ENCODE results near the gene TLE2.

The TLE2 gene

DNA sequence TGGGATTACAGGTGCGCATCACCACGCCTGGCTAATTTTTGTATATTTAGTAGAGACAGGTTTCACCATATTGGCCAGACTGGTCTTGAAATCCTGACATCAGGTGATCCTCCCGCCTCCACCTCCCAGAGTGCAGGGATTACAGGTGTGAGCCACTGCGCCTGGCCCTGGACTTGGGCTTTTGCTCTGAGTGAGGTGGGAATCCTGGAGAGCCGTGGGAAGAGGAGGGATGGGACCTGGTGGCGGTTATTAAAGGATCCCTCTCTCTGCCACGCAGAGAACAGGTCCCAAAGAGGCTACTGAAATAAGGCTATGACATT, 34.9 kb upstream of the TLE2 start:
- Histone ChIP-seq H3K9me3 (ENCODE audit: control insufficient read depth in 2 of 2, low read length in 2 of 2) (no peaks in the 10 kb centered on the region), H3K4me1 (ENCODE audit: control insufficient read depth in 2 of 2, insufficient read depth in 2 of 2, low read length in 2 of 2) (peaks cover 11 to 15% of the 10 kb centered on the region in 2 donors), H3K27ac (ENCODE audit: low read depth in 2 of 2, low read length in 2 of 2) (no peak overlapping the region), H3K4me3 (ENCODE audit: low read length in 2 of 2) (no peak overlapping the region), H3K36me3 (ENCODE audit: control insufficient read depth in 2 of 2, insufficient read depth in 2 of 2, low read length in 2 of 2) (peaks cover 7 to 8% of the 10 kb centered on the region in 2 donors), H3K9ac (ENCODE audit: low read depth in 1 of 2, low read length in 2 of 2) (no peak overlapping the region), H3K27me3 (ENCODE audit: control insufficient read depth in 2 of 2, insufficient read depth in 2 of 2, low read length in 2 of 2) (no peaks in the 10 kb centered on the region)

DNA sequence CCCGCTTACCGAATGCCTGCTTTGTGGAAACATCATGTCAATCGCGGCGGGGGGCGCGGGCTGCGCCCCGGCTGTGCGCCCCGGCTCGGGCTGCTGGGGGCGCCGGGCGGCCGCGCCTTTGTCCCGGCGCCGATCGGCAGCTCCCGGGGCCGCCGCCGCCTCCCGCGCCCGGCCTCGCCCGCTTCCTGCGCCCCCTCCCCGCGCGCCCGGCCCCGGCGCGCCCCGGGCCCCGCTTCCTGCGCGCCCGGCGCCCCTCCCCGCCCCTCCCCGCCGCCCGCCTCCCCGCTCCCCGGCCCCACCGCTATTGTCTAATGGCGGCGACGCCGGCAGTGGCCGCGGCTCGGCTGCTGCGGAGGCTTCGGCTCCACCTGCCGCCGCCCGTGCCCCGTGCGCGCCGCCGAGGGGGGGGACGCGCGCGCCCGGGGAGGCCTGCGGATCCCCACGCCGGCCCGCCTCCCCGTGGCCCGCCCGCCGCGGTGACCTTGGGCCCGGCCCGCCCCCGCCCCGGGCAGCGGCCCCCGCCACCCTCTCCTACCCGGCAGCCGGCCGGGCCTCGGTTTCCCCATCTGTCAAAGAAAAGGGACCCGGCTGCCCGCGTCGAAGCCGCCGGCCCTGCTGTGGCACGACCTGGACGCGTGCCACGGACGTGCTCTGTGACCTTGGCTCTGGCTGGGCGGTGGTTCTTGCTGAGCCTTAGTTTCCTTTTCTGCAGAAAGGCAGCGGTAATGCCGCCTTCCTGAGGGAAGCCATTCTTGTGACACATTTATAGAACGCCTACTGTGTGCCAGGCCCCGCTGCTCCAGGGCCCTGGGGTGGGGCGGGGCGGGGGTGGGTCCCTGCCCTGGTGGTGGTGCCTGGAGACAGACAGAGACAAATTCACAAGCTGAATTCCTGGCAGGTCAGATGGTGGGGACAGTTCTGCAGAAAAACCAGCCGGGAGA, 33.4 kb upstream of the TLE2 start, which contains the start of gene TLE5:
Gene TLE5, minus strand, starts transcription at position 331 of the 941 bp plus-strand sequence. Its CDS starts 295 bp downstream, at position 36.
- H3K9ac ChIP-seq (ENCODE audit: low read depth in 1 of 2, low read length in 2 of 2): peak within 1 kb of the TSS; percentile 83 to 87

DNA sequence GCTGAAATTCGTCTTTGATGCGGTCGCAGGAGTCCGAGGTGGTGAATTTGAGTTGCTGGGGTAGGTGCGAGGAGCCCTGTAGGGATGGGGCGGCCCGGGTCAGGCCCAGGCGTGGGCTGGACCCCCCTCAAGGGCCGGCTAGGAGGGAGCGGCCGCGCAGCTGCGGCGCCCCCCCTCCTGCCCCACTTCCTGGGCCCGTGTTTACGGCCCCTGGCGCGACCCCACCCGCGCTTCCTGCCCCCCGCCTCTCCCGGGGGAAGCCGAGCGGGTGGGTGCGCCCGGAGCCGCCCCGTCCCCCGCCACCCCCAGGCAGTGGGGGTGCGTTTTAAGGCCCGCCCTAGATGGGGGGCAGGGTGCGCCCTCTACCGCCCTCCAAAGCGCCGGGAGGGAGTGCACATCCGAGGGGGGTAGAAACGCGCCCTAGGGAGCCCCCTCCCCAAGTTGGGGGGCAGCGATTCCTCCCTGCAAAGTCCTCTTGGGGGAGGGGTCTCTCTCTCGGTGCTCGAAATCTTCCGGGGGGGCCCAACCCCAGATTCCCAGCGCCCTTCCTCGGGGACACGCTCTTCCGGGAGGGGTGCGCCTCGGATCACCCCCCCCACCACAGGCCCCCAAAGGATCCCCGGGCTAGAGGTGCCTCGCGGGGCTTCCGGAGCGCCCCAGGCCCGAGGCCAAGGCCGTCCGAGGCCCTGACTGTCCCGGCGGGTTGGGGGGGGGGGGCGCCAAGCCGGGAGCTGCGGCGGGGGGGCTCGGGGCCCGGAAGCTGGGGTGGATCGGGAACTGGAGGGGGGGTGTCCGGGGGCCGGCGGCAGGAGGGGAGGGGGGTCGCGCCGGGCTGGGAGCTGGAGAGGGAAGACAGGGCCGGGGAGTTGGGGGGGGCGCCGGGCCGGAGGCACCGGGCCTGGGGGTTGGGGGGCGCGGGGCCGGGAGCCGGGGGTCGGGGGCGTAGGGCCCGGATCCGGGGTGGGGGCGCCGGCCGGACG, 32.4 kb upstream of the TLE2 start:
- H3K9ac ChIP-seq (ENCODE audit: low read depth in 1 of 2, low read length in 2 of 2): peak overlapping the region; percentile 83 to 87
- peak overlapping the region; percentile 89 to 91 for H3K27ac ChIP-seq (ENCODE audit: low read depth in 2 of 2, low read length in 2 of 2)
- H3K4me3 ChIP-seq (ENCODE audit: low read length in 2 of 2): peak overlapping the region; percentile 77 to 84
- H3K9me3 ChIP-seq (ENCODE audit: control insufficient read depth in 2 of 2, low read length in 2 of 2): no peaks in the 10 kb centered on the region
- H3K4me1 ChIP-seq (ENCODE audit: control insufficient read depth in 2 of 2, insufficient read depth in 2 of 2, low read length in 2 of 2): peaks cover 17 to 24% of the 10 kb centered on the region in 2 donors
- H3K36me3 ChIP-seq (ENCODE audit: control insufficient read depth in 2 of 2, insufficient read depth in 2 of 2, low read length in 2 of 2): peaks cover 25 to 31% of the 10 kb centered on the region in 2 donors
- no peaks in the 10 kb centered on the region for H3K27me3 ChIP-seq (ENCODE audit: control insufficient read depth in 2 of 2, insufficient read depth in 2 of 2, low read length in 2 of 2)

More for the DNA sequence above, 33.4 kb upstream of the TLE2 start, which contains the start of gene TLE5:
- Histone ChIP-seq H3K9me3 (ENCODE audit: control insufficient read depth in 2 of 2, low read length in 2 of 2) (no peaks in the 10 kb centered on the region), H3K36me3 (ENCODE audit: control insufficient read depth in 2 of 2, insufficient read depth in 2 of 2, low read length in 2 of 2) (peaks cover 19 to 23% of the 10 kb centered on the region in 2 donors), H3K27ac (ENCODE audit: low read depth in 2 of 2, low read length in 2 of 2) (peak within 1 kb of the TSS; percentile 89 to 91), H3K27me3 (ENCODE audit: control insufficient read depth in 2 of 2, insufficient read depth in 2 of 2, low read length in 2 of 2) (no peaks in the 10 kb centered on the region), H3K4me3 (ENCODE audit: low read length in 2 of 2) (peak within 1 kb of the TSS; percentile 77 to 84), H3K4me1 (ENCODE audit: control insufficient read depth in 2 of 2, insufficient read depth in 2 of 2, low read length in 2 of 2) (peaks cover 13 to 20% of the 10 kb centered on the region in 2 donors)

DNA sequence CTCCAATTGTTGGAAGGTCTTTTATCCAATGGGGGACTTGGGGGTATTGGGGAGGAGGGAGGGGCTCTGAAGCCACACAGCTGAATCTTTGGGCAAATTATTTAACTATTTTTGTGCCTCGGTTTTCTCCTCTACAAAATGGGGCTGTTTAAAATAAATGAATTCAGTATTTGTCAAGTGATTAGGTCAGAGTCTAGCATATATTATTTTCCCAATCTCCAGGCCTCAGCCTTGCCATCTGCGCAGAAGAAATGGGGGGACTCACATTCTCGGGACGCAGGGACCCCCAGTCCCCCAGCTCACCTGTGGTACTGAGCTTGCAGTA, 31.7 kb upstream of the TLE2 start:
- no peaks in the 10 kb centered on the region for H3K9me3 ChIP-seq (ENCODE audit: control insufficient read depth in 2 of 2, low read length in 2 of 2)
- H3K4me3 ChIP-seq (ENCODE audit: low read length in 2 of 2): peak overlapping the region; percentile 77 to 84
- no peaks in the 10 kb centered on the region for H3K27me3 ChIP-seq (ENCODE audit: control insufficient read depth in 2 of 2, insufficient read depth in 2 of 2, low read length in 2 of 2)
- peaks cover 26 to 34% of the 10 kb centered on the region in 2 donors for H3K36me3 ChIP-seq (ENCODE audit: control insufficient read depth in 2 of 2, insufficient read depth in 2 of 2, low read length in 2 of 2)
- H3K4me1 ChIP-seq (ENCODE audit: control insufficient read depth in 2 of 2, insufficient read depth in 2 of 2, low read length in 2 of 2): peaks cover 16 to 24% of the 10 kb centered on the region in 2 donors
- H3K9ac ChIP-seq (ENCODE audit: low read depth in 1 of 2, low read length in 2 of 2): peak overlapping the region; percentile 56 to 87
- H3K27ac ChIP-seq (ENCODE audit: low read depth in 2 of 2, low read length in 2 of 2): peak overlapping the region; percentile 89 to 91

DNA sequence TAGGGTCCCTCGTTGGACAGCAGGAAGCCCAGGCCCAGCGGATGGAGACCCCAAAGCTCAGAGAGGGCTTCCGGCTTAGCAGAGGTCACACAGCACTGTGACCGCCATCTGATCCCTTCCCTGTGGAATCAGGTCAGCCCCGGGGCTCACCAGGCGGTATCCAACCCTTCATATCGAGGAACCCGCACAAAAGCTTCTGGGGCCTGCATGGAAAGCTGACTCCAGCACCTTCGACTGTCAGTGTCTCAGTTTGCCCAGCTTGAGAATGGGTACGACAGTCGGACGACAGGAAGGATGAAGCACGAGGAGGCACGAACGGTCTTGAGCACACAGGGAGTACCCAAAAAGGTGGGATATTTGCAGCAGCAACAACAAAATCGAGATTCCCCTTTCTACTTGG, 30.6 kb upstream of the TLE2 start:
- no peak overlapping the region for H3K27ac ChIP-seq (ENCODE audit: low read depth in 2 of 2, low read length in 2 of 2)
- H3K27me3 ChIP-seq (ENCODE audit: control insufficient read depth in 2 of 2, insufficient read depth in 2 of 2, low read length in 2 of 2): no peaks in the 10 kb centered on the region
- H3K9ac ChIP-seq (ENCODE audit: low read depth in 1 of 2, low read length in 2 of 2): no peak overlapping the region
- no peaks in the 10 kb centered on the region for H3K9me3 ChIP-seq (ENCODE audit: control insufficient read depth in 2 of 2, low read length in 2 of 2)
- peaks cover 37 to 45% of the 10 kb centered on the region in 2 donors for H3K36me3 ChIP-seq (ENCODE audit: control insufficient read depth in 2 of 2, insufficient read depth in 2 of 2, low read length in 2 of 2)
- peaks cover 15 to 24% of the 10 kb centered on the region in 2 donors for H3K4me1 ChIP-seq (ENCODE audit: control insufficient read depth in 2 of 2, insufficient read depth in 2 of 2, low read length in 2 of 2)
- no peak overlapping the region for H3K4me3 ChIP-seq (ENCODE audit: low read length in 2 of 2)

DNA sequence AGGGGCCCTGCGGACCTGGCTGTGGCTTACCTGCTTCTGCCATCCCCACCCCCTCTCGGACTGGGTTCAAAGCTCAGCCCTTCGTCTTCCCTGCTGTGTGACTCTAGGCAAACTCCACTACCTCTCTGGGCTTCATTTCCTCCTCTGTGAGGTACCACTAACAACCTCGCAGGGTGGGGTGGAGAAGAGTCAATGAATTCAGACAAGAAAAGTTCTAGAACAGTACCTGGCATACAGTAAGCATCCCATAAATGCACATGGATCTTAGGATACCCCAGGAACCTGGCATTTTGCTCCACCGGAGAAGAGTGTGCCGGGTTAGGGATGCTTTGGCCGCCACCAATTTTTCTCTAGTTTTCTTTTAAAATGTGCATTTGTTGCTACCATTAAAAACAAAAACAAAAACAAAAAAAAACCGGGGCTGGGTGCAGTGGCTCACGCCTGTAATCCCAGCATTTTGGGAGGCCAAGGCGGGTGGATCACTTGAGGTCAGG, 29.8 kb upstream of the TLE2 start:
- H3K9ac ChIP-seq (ENCODE audit: low read depth in 1 of 2, low read length in 2 of 2): no peak overlapping the region
- H3K9me3 ChIP-seq (ENCODE audit: control insufficient read depth in 2 of 2, low read length in 2 of 2): no peaks in the 10 kb centered on the region
- H3K36me3 ChIP-seq (ENCODE audit: control insufficient read depth in 2 of 2, insufficient read depth in 2 of 2, low read length in 2 of 2): peaks cover 45 to 50% of the 10 kb centered on the region in 2 donors
- H3K4me1 ChIP-seq (ENCODE audit: control insufficient read depth in 2 of 2, insufficient read depth in 2 of 2, low read length in 2 of 2): peaks cover 15 to 24% of the 10 kb centered on the region in 2 donors
- no peak overlapping the region for H3K4me3 ChIP-seq (ENCODE audit: low read length in 2 of 2)
- no peaks in the 10 kb centered on the region for H3K27me3 ChIP-seq (ENCODE audit: control insufficient read depth in 2 of 2, insufficient read depth in 2 of 2, low read length in 2 of 2)
- no peak overlapping the region for H3K27ac ChIP-seq (ENCODE audit: low read depth in 2 of 2, low read length in 2 of 2)

DNA sequence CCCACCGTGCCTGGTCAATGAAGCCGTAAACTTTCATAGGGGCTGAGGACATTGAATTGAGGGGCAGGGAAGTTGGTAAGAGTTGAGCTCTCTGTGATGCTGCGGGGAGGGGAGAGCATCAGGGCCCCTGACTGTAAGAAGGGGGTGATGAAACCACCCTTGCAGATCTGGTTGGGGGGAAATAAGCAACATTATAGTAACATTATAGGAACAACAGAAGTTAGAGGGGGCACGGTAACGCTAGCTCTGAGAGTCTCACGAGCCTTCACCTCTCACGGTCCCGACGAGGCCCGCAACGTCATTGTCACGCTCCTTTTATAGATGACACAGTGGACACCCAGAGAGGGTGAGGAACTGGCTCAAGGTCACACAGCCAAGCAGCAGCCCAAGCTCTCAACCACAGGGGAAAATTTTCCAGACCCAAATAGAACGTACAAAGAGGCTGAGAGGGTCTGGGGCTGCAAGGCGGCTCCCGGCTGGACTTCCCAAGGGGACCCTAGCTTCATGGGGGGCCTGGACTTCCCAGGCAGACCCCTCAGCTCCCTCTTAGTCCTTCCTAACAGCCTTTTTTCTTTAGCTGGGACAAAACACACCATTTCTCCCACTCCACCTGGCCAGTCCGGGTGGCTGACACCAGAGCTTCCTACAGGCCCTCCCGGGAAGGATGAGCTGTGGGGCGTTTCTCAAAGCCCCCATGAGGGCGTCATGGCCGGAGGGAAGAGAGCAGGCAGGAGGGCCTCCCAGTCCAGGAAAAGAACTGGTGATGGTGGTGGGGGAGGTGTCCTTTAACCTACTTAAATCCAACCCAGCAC, 29.1 kb upstream of the TLE2 start:
- Histone ChIP-seq H3K27me3 (ENCODE audit: control insufficient read depth in 2 of 2, insufficient read depth in 2 of 2, low read length in 2 of 2) (no peaks in the 10 kb centered on the region), H3K27ac (ENCODE audit: low read depth in 2 of 2, low read length in 2 of 2) (no peak overlapping the region), H3K36me3 (ENCODE audit: control insufficient read depth in 2 of 2, insufficient read depth in 2 of 2, low read length in 2 of 2) (peaks cover 45 to 52% of the 10 kb centered on the region in 2 donors), H3K4me3 (ENCODE audit: low read length in 2 of 2) (no peak overlapping the region), H3K9me3 (ENCODE audit: control insufficient read depth in 2 of 2, low read length in 2 of 2) (no peaks in the 10 kb centered on the region), H3K9ac (ENCODE audit: low read depth in 1 of 2, low read length in 2 of 2) (no peak overlapping the region), H3K4me1 (ENCODE audit: control insufficient read depth in 2 of 2, insufficient read depth in 2 of 2, low read length in 2 of 2) (peaks cover 15 to 22% of the 10 kb centered on the region in 2 donors)

DNA sequence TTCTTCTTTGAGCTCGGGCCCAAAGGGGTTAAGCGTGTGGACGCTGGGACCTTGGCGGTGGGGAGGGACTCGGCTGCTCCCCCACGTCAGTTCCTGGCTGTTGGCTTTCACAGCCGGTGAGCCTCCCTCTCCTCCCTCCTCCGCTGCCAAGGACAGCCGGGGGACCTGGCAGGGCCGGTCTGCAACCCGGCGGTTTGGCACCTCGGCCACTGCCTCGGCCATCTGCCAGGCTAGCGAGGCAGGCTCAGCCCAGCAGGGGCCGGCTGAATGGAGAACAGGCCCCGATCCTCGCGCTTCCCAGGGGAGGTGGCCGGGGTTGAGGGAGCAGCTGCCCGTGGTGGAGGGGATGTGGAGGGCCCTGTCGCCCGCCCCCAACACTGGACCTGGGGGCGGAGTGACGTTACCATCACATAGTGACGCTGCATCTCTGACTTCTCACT, 28.2 kb upstream of the TLE2 start:
- Histone ChIP-seq H3K4me3 (ENCODE audit: low read length in 2 of 2) (no peak overlapping the region), H3K9ac (ENCODE audit: low read depth in 1 of 2, low read length in 2 of 2) (no peak overlapping the region), H3K36me3 (ENCODE audit: control insufficient read depth in 2 of 2, insufficient read depth in 2 of 2, low read length in 2 of 2) (peaks cover 45 to 56% of the 10 kb centered on the region in 2 donors), H3K27ac (ENCODE audit: low read depth in 2 of 2, low read length in 2 of 2) (peak overlapping the region in 1 of 2 donors; percentile 23), H3K27me3 (ENCODE audit: control insufficient read depth in 2 of 2, insufficient read depth in 2 of 2, low read length in 2 of 2) (no peaks in the 10 kb centered on the region), H3K4me1 (ENCODE audit: control insufficient read depth in 2 of 2, insufficient read depth in 2 of 2, low read length in 2 of 2) (peaks cover 12 to 19% of the 10 kb centered on the region in 2 donors), H3K9me3 (ENCODE audit: control insufficient read depth in 2 of 2, low read length in 2 of 2) (no peaks in the 10 kb centered on the region)

DNA sequence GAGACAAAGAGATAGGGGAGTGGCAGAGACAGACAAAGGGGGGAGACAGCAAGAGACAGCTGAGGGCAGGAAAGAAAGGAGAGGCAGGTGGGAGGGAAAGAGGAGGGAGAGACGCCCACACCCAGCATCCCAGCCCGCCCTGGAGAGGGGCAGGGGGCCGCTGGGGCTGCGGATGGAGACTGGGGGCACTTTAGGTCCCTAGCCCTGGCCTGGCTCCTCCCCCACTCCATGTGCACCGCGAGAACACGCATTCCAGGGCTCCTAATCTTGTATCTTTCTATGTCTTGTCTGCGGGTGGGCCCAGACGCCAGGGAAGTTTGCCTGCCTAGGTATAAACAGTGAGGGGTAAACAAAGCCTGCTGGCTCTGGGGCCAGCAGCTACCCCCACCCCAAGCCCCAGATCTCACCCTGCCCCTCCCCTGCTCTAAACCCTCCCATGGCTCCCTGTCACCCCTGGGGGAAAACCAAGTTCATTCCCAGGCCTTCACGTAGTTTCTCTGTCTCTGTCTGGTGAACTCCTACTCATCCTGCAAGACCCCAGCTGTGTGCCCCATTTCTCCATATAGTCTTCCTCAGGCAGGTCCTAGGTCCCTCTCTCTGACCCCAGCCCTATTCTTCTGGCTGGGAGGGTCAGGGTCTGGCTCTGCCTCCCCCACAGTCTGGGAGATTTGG, 27.5 kb upstream of the TLE2 start:
- H3K9me3 ChIP-seq (ENCODE audit: control insufficient read depth in 2 of 2, low read length in 2 of 2): no peaks in the 10 kb centered on the region
- H3K9ac ChIP-seq (ENCODE audit: low read depth in 1 of 2, low read length in 2 of 2): no peak overlapping the region
- H3K27me3 ChIP-seq (ENCODE audit: control insufficient read depth in 2 of 2, insufficient read depth in 2 of 2, low read length in 2 of 2): no peaks in the 10 kb centered on the region
- no peak overlapping the region for H3K4me3 ChIP-seq (ENCODE audit: low read length in 2 of 2)
- peaks cover 12 to 19% of the 10 kb centered on the region in 2 donors for H3K4me1 ChIP-seq (ENCODE audit: control insufficient read depth in 2 of 2, insufficient read depth in 2 of 2, low read length in 2 of 2)
- peak overlapping the region in 1 of 2 donors; percentile 23 for H3K27ac ChIP-seq (ENCODE audit: low read depth in 2 of 2, low read length in 2 of 2)
- peaks cover 45 to 56% of the 10 kb centered on the region in 2 donors for H3K36me3 ChIP-seq (ENCODE audit: control insufficient read depth in 2 of 2, insufficient read depth in 2 of 2, low read length in 2 of 2)

Data from mucosa of rectum (tissue), 2 donors.